ENCODE results near the gene ZFP92.

Gene ZFP92

DNA sequence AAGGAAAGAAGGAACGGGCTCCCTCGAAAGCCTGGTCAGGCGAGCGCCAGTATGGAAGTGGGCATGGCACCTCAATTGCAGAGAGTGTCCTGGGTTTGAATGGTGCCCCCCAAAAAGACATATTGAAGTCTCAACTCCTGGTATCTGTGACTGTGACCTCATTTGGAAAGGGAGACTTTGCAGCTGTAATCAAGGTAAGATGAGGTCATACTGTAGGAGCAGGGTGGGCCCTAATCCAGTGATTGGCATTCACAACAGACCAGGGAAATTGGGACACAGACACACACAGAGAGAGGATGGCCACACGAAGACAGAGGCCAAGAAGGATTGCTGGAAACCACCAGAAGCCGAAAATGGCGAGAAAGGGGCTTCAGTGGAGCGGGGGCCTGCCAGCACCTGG, 6.4 kb downstream of the ZFP92 start:
- Histone ChIP-seq H3K27ac (ENCODE audit: low read depth, low read length) (no peak overlapping the region), H3K4me1 (ENCODE audit: control insufficient read depth in 1 of 2, insufficient read depth in 2 of 2, low read length in 2 of 2) (no peaks in the 10 kb centered on the region), H3K9me3 (ENCODE audit: control insufficient read depth in 1 of 2, low read length in 2 of 2) (no peaks in the 10 kb centered on the region), H3K4me3 (ENCODE audit: low read depth in 1 of 2, low read length in 2 of 2) (no peak overlapping the region), H3K36me3 (ENCODE audit: control insufficient read depth in 1 of 2, insufficient read depth in 2 of 2, low read length in 2 of 2) (no peaks in the 10 kb centered on the region), H3K9ac (ENCODE audit: low read depth in 1 of 2, low read length in 2 of 2) (no peak overlapping the region), H3K27me3 (ENCODE audit: control insufficient read depth in 1 of 2, insufficient read depth in 2 of 2, low read length in 2 of 2) (no peaks in the 10 kb centered on the region)

DNA sequence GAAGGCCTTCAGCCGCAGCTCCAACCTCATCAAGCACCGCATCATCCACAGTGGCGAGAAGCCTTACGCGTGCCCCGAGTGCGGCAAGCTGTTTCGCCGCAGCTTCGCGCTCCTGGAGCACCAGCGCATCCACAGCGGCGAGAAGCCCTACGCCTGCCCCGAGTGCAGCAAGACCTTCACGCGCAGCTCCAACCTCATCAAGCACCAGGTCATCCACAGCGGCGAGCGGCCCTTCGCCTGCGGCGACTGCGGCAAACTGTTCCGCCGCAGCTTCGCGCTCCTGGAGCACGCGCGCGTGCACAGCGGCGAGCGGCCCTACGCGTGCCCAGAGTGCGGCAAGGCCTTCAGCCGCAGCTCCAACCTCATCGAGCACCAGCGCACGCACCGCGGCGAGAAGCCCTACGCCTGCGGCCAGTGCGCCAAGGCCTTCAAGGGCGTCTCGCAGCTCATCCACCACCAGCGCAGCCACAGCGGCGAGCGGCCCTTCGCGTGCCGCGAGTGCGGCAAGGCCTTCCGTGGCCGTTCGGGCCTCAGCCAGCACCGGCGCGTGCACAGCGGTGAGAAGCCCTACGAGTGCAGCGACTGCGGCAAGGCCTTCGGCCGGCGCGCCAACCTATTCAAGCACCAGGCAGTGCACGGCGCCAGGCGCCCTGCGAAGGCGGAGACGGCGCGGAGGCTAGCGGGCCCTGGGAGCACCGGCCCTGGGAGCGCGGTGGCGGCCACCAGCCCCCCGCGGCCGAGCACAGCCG, 9.8 kb downstream of the ZFP92 start:
- Histone ChIP-seq H3K27ac (ENCODE audit: low read depth, low read length) (no peak overlapping the region), H3K9ac (ENCODE audit: low read depth in 1 of 2, low read length in 2 of 2) (no peak overlapping the region), H3K27me3 (ENCODE audit: control insufficient read depth in 1 of 2, insufficient read depth in 2 of 2, low read length in 2 of 2) (no peaks in the 10 kb centered on the region), H3K4me1 (ENCODE audit: control insufficient read depth in 1 of 2, insufficient read depth in 2 of 2, low read length in 2 of 2) (no peaks in the 10 kb centered on the region), H3K9me3 (ENCODE audit: control insufficient read depth in 1 of 2, low read length in 2 of 2) (no peaks in the 10 kb centered on the region), H3K36me3 (ENCODE audit: control insufficient read depth in 1 of 2, insufficient read depth in 2 of 2, low read length in 2 of 2) (no peaks in the 10 kb centered on the region), H3K4me3 (ENCODE audit: low read depth in 1 of 2, low read length in 2 of 2) (no peak overlapping the region)

DNA sequence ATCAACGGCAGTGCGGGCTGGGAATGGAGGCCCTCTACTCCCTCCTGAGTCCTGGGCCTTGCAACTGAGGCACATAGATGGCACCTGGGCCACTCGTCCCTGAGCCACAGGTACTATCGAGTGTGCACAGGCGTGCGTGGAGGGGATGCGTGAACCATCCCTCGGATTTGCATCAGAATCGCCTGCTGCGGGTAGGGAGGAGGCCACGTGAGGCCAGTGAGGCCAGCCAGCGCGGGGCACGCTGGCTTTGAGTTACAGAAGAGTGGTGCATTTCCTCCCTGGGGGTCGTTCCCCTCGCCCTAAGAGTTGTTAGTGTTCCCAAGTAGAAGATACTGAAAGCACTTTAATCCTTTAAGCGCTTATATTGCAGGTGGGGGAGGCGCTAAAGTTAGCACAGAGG, 10.6 kb downstream of the ZFP92 start:
- Histone ChIP-seq H3K4me1 (ENCODE audit: control insufficient read depth in 1 of 2, insufficient read depth in 2 of 2, low read length in 2 of 2) (no peaks in the 10 kb centered on the region), H3K27ac (ENCODE audit: low read depth, low read length) (no peak overlapping the region), H3K27me3 (ENCODE audit: control insufficient read depth in 1 of 2, insufficient read depth in 2 of 2, low read length in 2 of 2) (no peaks in the 10 kb centered on the region), H3K9me3 (ENCODE audit: control insufficient read depth in 1 of 2, low read length in 2 of 2) (no peaks in the 10 kb centered on the region), H3K36me3 (ENCODE audit: control insufficient read depth in 1 of 2, insufficient read depth in 2 of 2, low read length in 2 of 2) (no peaks in the 10 kb centered on the region), H3K9ac (ENCODE audit: low read depth in 1 of 2, low read length in 2 of 2) (no peak overlapping the region), H3K4me3 (ENCODE audit: low read depth in 1 of 2, low read length in 2 of 2) (no peak overlapping the region)

DNA sequence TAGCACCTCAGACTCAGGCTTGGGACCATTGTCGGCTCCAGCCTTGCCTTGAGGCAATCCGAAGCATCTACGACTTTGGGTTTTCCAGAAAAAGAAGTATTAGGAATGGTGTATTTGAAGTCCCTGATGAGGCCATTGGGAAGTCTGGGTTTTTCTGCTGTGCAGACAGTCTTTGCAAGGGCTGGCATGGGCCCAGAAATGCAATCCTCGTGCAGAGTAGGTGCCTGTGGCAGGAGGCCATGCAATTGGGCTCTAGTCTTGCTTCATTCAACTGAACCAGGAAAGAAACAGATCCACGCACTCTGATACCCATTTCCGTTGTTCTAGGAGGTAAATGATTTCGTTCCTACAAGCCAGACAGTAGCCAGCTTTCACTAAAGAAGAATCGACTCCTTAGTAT, 12.4 kb downstream of the ZFP92 start:
- no peak overlapping the region for H3K9ac ChIP-seq (ENCODE audit: low read depth in 1 of 2, low read length in 2 of 2)
- no peaks in the 10 kb centered on the region for H3K9me3 ChIP-seq (ENCODE audit: control insufficient read depth in 1 of 2, low read length in 2 of 2)
- H3K36me3 ChIP-seq (ENCODE audit: control insufficient read depth in 1 of 2, insufficient read depth in 2 of 2, low read length in 2 of 2): no peaks in the 10 kb centered on the region
- H3K27me3 ChIP-seq (ENCODE audit: control insufficient read depth in 1 of 2, insufficient read depth in 2 of 2, low read length in 2 of 2): no peaks in the 10 kb centered on the region
- H3K27ac ChIP-seq (ENCODE audit: low read depth, low read length): no peak overlapping the region
- no peaks in the 10 kb centered on the region for H3K4me1 ChIP-seq (ENCODE audit: control insufficient read depth in 1 of 2, insufficient read depth in 2 of 2, low read length in 2 of 2)
- no peak overlapping the region for H3K4me3 ChIP-seq (ENCODE audit: low read depth in 1 of 2, low read length in 2 of 2)

DNA sequence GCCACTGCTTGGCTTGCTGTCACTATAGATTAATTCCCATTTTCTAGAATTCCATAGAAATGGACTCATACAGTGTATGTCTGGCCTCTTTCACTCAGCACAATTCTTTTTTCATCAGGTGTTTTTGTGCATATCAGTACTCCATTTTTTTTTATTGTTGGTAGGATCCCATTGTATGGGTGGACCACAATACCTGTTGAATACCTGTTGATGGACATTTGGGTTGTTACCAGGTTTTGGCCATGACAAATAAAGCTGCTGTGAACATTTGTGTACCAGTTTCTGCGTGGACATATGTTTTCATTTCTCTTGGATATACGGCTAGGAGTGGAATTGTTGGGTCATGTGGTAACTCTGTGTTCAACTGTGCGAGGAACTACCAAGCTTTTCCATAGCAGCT, 14.9 kb downstream of the ZFP92 start:
- H3K27me3 ChIP-seq (ENCODE audit: control insufficient read depth in 1 of 2, insufficient read depth in 2 of 2, low read length in 2 of 2): no peaks in the 10 kb centered on the region
- H3K36me3 ChIP-seq (ENCODE audit: control insufficient read depth in 1 of 2, insufficient read depth in 2 of 2, low read length in 2 of 2): no peaks in the 10 kb centered on the region
- H3K27ac ChIP-seq (ENCODE audit: low read depth, low read length): no peak overlapping the region

DNA sequence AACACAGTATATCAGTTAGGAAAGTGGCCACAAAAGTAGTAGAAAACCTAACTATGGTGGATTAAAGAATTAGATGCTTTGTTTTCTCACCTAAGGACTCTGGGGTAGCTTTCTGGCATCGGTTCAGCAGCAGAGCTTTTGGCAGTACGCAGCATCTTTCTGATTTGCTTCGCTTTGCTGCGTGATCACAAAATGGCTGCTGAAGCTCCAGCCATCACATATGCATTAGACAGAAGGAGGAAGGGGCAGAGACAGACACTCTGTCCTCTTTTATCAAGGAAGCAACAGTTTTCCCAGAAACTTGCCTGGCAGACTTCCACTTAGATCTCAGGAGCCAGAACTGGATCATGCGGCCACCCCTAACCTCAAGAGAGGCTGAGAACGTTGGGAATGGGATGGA, 19.5 kb downstream of the ZFP92 start:
- Histone ChIP-seq H3K9me3 (ENCODE audit: control insufficient read depth in 1 of 2, low read length in 2 of 2) (no peaks in the 10 kb centered on the region), H3K27ac (ENCODE audit: low read depth, low read length) (no peak overlapping the region), H3K4me3 (ENCODE audit: low read depth in 1 of 2, low read length in 2 of 2) (no peak overlapping the region)

More for the DNA sequence above, 14.9 kb downstream of the ZFP92 start:
- H3K9ac ChIP-seq (ENCODE audit: low read depth in 1 of 2, low read length in 2 of 2): no peak overlapping the region
- H3K9me3 ChIP-seq (ENCODE audit: control insufficient read depth in 1 of 2, low read length in 2 of 2): no peaks in the 10 kb centered on the region
- no peaks in the 10 kb centered on the region for H3K4me1 ChIP-seq (ENCODE audit: control insufficient read depth in 1 of 2, insufficient read depth in 2 of 2, low read length in 2 of 2)
- no peak overlapping the region for H3K4me3 ChIP-seq (ENCODE audit: low read depth in 1 of 2, low read length in 2 of 2)

DNA sequence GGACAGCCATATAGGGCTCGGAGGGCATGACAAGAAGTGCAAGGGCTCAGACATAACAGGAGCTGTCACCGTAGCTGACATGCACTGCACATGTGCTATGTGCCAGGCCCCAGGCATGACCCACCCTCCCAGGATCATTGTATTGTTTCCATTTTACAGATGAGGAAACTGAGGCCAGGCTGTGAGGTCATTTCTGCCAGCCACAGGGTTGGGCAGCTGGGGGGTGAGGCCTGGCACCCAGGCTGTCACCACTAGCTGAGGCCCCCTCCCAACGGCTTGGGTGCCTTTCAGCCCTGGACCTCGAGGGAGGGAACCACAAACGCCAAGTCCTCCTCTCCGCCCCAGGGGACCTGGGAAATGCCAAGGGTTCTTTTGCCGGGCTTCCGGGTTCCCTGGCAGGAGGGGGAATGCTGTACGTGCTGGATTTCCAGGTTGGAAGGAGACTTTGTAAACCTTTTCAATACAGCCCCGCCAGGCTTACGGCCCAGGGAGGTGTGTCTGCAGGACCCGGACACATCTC, 21.9 kb downstream of the ZFP92 start:
- Histone ChIP-seq H3K36me3 (ENCODE audit: control insufficient read depth in 1 of 2, insufficient read depth in 2 of 2, low read length in 2 of 2) (no peaks in the 10 kb centered on the region), H3K27ac (ENCODE audit: low read depth, low read length) (no peak overlapping the region), H3K27me3 (ENCODE audit: control insufficient read depth in 1 of 2, insufficient read depth in 2 of 2, low read length in 2 of 2) (no peaks in the 10 kb centered on the region), H3K9ac (ENCODE audit: low read depth in 1 of 2, low read length in 2 of 2) (no peak overlapping the region), H3K4me1 (ENCODE audit: control insufficient read depth in 1 of 2, insufficient read depth in 2 of 2, low read length in 2 of 2) (no peaks in the 10 kb centered on the region), H3K9me3 (ENCODE audit: control insufficient read depth in 1 of 2, low read length in 2 of 2) (no peaks in the 10 kb centered on the region), H3K4me3 (ENCODE audit: low read depth in 1 of 2, low read length in 2 of 2) (no peak overlapping the region)

More for the DNA sequence above, 19.5 kb downstream of the ZFP92 start:
- Histone ChIP-seq H3K9ac (ENCODE audit: low read depth in 1 of 2, low read length in 2 of 2) (no peak overlapping the region), H3K36me3 (ENCODE audit: control insufficient read depth in 1 of 2, insufficient read depth in 2 of 2, low read length in 2 of 2) (no peaks in the 10 kb centered on the region), H3K27me3 (ENCODE audit: control insufficient read depth in 1 of 2, insufficient read depth in 2 of 2, low read length in 2 of 2) (no peaks in the 10 kb centered on the region), H3K4me1 (ENCODE audit: control insufficient read depth in 1 of 2, insufficient read depth in 2 of 2, low read length in 2 of 2) (no peaks in the 10 kb centered on the region)

DNA sequence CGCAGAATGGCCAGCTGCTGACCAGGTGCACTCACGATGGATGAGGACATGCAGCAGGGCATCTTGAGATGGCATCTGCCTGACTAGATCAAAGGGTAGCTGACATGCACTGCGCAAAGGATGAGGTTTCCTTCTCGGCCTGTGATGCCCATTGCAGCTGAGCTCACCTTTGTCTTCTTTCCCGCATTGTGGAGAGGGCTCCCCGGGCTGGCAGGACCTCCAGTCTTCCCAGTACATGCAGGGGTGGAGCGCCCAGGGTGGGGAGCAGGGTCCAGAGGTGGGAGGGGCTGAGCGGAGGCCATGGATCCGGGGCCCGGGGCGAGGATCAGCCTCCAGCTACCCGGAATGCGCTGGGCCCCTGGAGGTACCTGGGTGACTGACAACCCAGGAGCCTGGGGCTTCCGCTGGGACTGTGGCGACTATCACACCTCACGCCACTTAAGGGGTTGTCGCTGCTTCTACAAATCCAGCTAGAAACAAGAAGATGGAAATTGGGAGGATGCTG, 22.6 kb downstream of the ZFP92 start:
- Histone ChIP-seq H3K9me3 (ENCODE audit: control insufficient read depth in 1 of 2, low read length in 2 of 2) (no peaks in the 10 kb centered on the region), H3K36me3 (ENCODE audit: control insufficient read depth in 1 of 2, insufficient read depth in 2 of 2, low read length in 2 of 2) (no peaks in the 10 kb centered on the region), H3K4me3 (ENCODE audit: low read depth in 1 of 2, low read length in 2 of 2) (no peak overlapping the region), H3K27ac (ENCODE audit: low read depth, low read length) (no peak overlapping the region), H3K4me1 (ENCODE audit: control insufficient read depth in 1 of 2, insufficient read depth in 2 of 2, low read length in 2 of 2) (no peaks in the 10 kb centered on the region), H3K9ac (ENCODE audit: low read depth in 1 of 2, low read length in 2 of 2) (no peak overlapping the region), H3K27me3 (ENCODE audit: control insufficient read depth in 1 of 2, insufficient read depth in 2 of 2, low read length in 2 of 2) (no peaks in the 10 kb centered on the region)

DNA sequence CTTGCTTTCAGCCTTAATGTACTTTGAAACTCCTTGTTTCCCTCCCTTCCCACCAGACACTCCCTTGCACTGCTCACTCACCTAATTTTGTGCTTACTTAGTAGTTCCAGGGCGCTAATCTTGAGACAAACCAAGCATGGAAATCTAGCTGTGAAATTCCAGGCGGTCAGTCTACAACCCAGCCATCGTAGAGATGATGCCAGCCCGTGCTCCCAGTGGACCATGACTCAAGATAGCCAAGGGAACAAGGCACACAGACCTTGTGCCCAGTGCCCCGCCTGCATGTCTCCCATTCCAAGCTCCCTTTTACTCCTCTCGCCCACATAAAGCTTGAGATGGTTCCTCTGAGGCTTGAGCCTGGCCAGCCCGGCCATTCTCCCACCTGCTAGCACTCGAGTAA, 23.5 kb downstream of the ZFP92 start:
- H3K4me3 ChIP-seq (ENCODE audit: low read depth in 1 of 2, low read length in 2 of 2): no peak overlapping the region
- H3K27ac ChIP-seq (ENCODE audit: low read depth, low read length): no peak overlapping the region
- no peaks in the 10 kb centered on the region for H3K36me3 ChIP-seq (ENCODE audit: control insufficient read depth in 1 of 2, insufficient read depth in 2 of 2, low read length in 2 of 2)
- H3K4me1 ChIP-seq (ENCODE audit: control insufficient read depth in 1 of 2, insufficient read depth in 2 of 2, low read length in 2 of 2): no peaks in the 10 kb centered on the region
- H3K27me3 ChIP-seq (ENCODE audit: control insufficient read depth in 1 of 2, insufficient read depth in 2 of 2, low read length in 2 of 2): no peaks in the 10 kb centered on the region
- no peaks in the 10 kb centered on the region for H3K9me3 ChIP-seq (ENCODE audit: control insufficient read depth in 1 of 2, low read length in 2 of 2)
- H3K9ac ChIP-seq (ENCODE audit: low read depth in 1 of 2, low read length in 2 of 2): no peak overlapping the region

DNA sequence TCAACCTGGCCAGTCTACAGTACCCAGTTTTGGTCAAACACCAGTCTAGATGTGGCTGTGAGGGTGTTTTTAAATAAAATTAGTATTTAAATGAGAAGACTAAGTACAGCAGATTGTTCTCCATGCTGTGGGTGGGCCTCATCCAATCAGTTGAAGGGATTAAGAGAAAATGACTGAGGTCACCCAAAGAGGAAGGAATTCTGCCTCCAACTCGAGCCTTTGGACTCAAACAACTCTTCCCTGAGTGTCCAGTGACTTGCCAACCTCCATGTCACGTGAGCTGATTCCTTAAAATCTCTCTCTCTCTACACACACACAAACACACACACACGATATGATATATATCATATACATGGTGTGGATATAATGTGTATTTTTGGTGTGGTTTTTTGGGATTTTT, 24.6 kb downstream of the ZFP92 start:
- H3K27ac ChIP-seq (ENCODE audit: low read depth, low read length): no peak overlapping the region
- no peaks in the 10 kb centered on the region for H3K9me3 ChIP-seq (ENCODE audit: control insufficient read depth in 1 of 2, low read length in 2 of 2)
- no peaks in the 10 kb centered on the region for H3K27me3 ChIP-seq (ENCODE audit: control insufficient read depth in 1 of 2, insufficient read depth in 2 of 2, low read length in 2 of 2)
- H3K4me1 ChIP-seq (ENCODE audit: control insufficient read depth in 1 of 2, insufficient read depth in 2 of 2, low read length in 2 of 2): no peaks in the 10 kb centered on the region
- no peak overlapping the region for H3K9ac ChIP-seq (ENCODE audit: low read depth in 1 of 2, low read length in 2 of 2)
- H3K36me3 ChIP-seq (ENCODE audit: control insufficient read depth in 1 of 2, insufficient read depth in 2 of 2, low read length in 2 of 2): no peaks in the 10 kb centered on the region
- H3K4me3 ChIP-seq (ENCODE audit: low read depth in 1 of 2, low read length in 2 of 2): no peak overlapping the region

Measured in duodenal mucosa (tissue), 2 donors.